GM15510 (cell line): ENCODE data around the gene SLC25A17.

Experiments used
- POLR2A ChIP-seq: IDR thresholded peaks from 3 replicates; pipeline ENCODE4 v1.6.1; 2011; ENCODE audit warnings: borderline replicate concordance; ENCODE audit not compliant: insufficient read length; ENCODE audit errors: extremely low read depth

SLC25A17 gene

GRCh38 chr22:40746428-40747220, 72.5 kb downstream of the SLC25A17 start:
- TF ChIP-seq POLR2A = no peak

GRCh38 chr22:40743768-40744167, 75.4 kb downstream of the SLC25A17 start:
- no peak for TF ChIP-seq POLR2A

- no peak for TF ChIP-seq POLR2A
Measured at GRCh38 chr22:40741116-40741515, 78.0 kb downstream of the SLC25A17 start.

- TF ChIP-seq POLR2A = no peak
Measured at GRCh38 chr22:40739721-40740120, 79.4 kb downstream of the SLC25A17 start.

GRCh38 chr22:40733919-40734318, 85.2 kb downstream of the SLC25A17 start:
- TF ChIP-seq POLR2A = no peak

- no peak for TF ChIP-seq POLR2A
Measured at GRCh38 chr22:40732999-40733292, 86.2 kb downstream of the SLC25A17 start.

GRCh38 chr22:40729284-40729683, 89.9 kb downstream of the SLC25A17 start:
- no peak for TF ChIP-seq POLR2A

- TF ChIP-seq POLR2A = no peak
Measured at GRCh38 chr22:40728731-40729189, 90.4 kb downstream of the SLC25A17 start.

GRCh38 chr22:40727964-40728615, 91.1 kb downstream of the SLC25A17 start:
- no peak for TF ChIP-seq POLR2A

GRCh38 chr22:40727070-40727963, 91.8 kb downstream of the SLC25A17 start:
- no peak for TF ChIP-seq POLR2A

GRCh38 chr22:40726514-40726913, 92.6 kb downstream of the SLC25A17 start:
- TF ChIP-seq POLR2A = no peak

GRCh38 chr22:40723396-40723933, 95.7 kb downstream of the SLC25A17 start:
- no peak for TF ChIP-seq POLR2A

GRCh38 chr22:40721266-40721665, 97.9 kb downstream of the SLC25A17 start:
- TF ChIP-seq POLR2A = no peak

- no peak for TF ChIP-seq POLR2A
Measured at GRCh38 chr22:40720538-40721256, 98.4 kb downstream of the SLC25A17 start.
